K562 (cell line): ENCODE results near the gene BRD7. TPM values are rescaled to one million over a fixed set of nuclear protein-coding genes. Genes with fewer than 3 reads are reported as not detected.

Source experiments
- ATAC-seq: fragments of 200-7000 bp; cut with Tn5 transposase; 3 replicates; pipeline ENCODE4 v1.9.1; 2020; ENCODE audit warnings: moderate library complexity
- BruUV-seq: library from RNA; stranded (reverse); fragments of 400-500 nt; replicated peaks from 2 replicates; lab custom pipeline; 2021; lab: Mats Ljungman, UMichigan
- CTCF ChIA-PET: fragments of 300-600 bp; formaldehyde crosslinking; extraction: SDS; loops from one replicate; lab custom pipeline; 2021; ENCODE audit warnings: low intra/inter-chr PET ratio; lab: Yijun Ruan, JAX
- POLR2A ChIA-PET: fragments of 300-600, 350-650 bp; sonication (Branson Sonifier 250); formaldehyde crosslinking; extraction: SDS; loops from one replicate; lab custom pipeline; 2021; ENCODE audit warnings: antibody characterized with exemption, inconsistent platforms; lab: Yijun Ruan, JAX
- DNase-seq, 4 experiments: peaks; one replicate each; pipeline versions ENCODE4 v3.0.0 to v3.0.0-alpha.2; 2011 to 2018; ENCODE audit warnings: low spot score in 3 of 4, mixed read lengths in 3 of 4; ENCODE audit errors: extremely low read depth in 1 of 4
- FAIRE-seq: peaks from 2 replicates; lab custom pipeline; 2011; peaks lifted over from hg19 to GRCh38; lab: Jason Lieb, UNC
- H2AFZ ChIP-seq: 2 replicates; pipeline ENCODE4 v1.6.0; 2011; ENCODE audit warnings: low read depth, low read length, control low read depth, inconsistent platforms
- H3K27ac ChIP-seq: fragments of 200-600 bp; 3 replicates; pipeline ENCODE4 v1.8.0; 2011; ENCODE audit warnings: low read depth, mild to moderate bottlenecking, control low read depth, inconsistent platforms, low read length, moderate library complexity, mixed read lengths; ENCODE audit errors: extremely low read depth
- H3K27me3 ChIP-seq, 2 experiments: fragments of 300-600 bp in 1 of 2; 2 replicates in 1 of 2; 3 replicates in 1 of 2; pipeline versions ENCODE4 v1.6.0 to v1.8.0; 2011; ENCODE audit warnings: inconsistent platforms in 2 of 2, low read length in 2 of 2, mild to moderate bottlenecking in 1 of 2, mixed read lengths in 1 of 2, moderate library complexity in 1 of 2; ENCODE audit not compliant: control insufficient read depth in 2 of 2, insufficient read depth in 2 of 2
- H3K36me3 ChIP-seq: fragments of 300-600 bp; 3 replicates; pipeline ENCODE4 v1.8.0; 2011; ENCODE audit warnings: mild to moderate bottlenecking, low read length, inconsistent platforms; ENCODE audit not compliant: control insufficient read depth, insufficient read depth
- H3K4me1 ChIP-seq, 2 experiments: fragments of 200-600 bp in 1 of 2; replicated peaks in 1 of 2; 2 replicates in 1 of 2; 3 replicates in 1 of 2; pipeline versions ENCODE4 v1.5.1 to v1.8.0; 2011; ENCODE audit warnings: inconsistent platforms in 2 of 2, low read length in 2 of 2, mild to moderate bottlenecking in 1 of 2, mixed read lengths in 1 of 2, moderate library complexity in 1 of 2; ENCODE audit not compliant: control insufficient read depth in 2 of 2, insufficient read depth in 2 of 2
- H3K4me2 ChIP-seq: 2 replicates; pipeline ENCODE4 v1.6.1; 2011; ENCODE audit warnings: low read length, control low read depth, inconsistent platforms, mixed read lengths; ENCODE audit not compliant: insufficient read depth
- H3K4me3 ChIP-seq: fragments of 200-600 bp; sonication (generic), shearing (Covaris generic); 2 replicates; pipeline ENCODE4 v1.5.1; 2016; ENCODE audit warnings: control low read depth, inconsistent platforms
- H3K79me2 ChIP-seq: fragments of 200-600 bp; 3 replicates; pipeline ENCODE4 v1.8.0; 2011; ENCODE audit warnings: low read length, inconsistent platforms; ENCODE audit not compliant: control insufficient read depth, insufficient read depth
- H3K9ac ChIP-seq, 2 experiments: 2 replicates each; pipeline versions ENCODE4 v1.6.0 to v1.6.1; 2011; ENCODE audit warnings: low read depth in 2 of 2, low read length in 2 of 2, control low read depth in 1 of 2, inconsistent platforms in 1 of 2, mild to moderate bottlenecking in 1 of 2, mixed read lengths in 1 of 2; ENCODE audit not compliant: insufficient read depth in 1 of 2
- H3K9me1 ChIP-seq: one replicate; pipeline ENCODE4 v1.6.0; 2011; ENCODE audit warnings: inconsistent platforms, mild to moderate bottlenecking, low read length, moderate library complexity; ENCODE audit not compliant: control insufficient read depth, insufficient read depth
- H3K9me3 ChIP-seq: replicated peaks from 2 replicates; pipeline ENCODE4 v1.5.1; 2011; ENCODE audit warnings: low read depth, low read length, inconsistent platforms; ENCODE audit not compliant: control insufficient read depth, insufficient read depth
- H4K20me1 ChIP-seq: replicated peaks from 2 replicates; pipeline ENCODE4 v1.6.1; 2011; ENCODE audit warnings: low read length, inconsistent platforms, mixed read lengths; ENCODE audit not compliant: control insufficient read depth, insufficient read depth
- BRD9 ChIP-seq: fragments of 450-650 bp; IDR thresholded peaks from 2 replicates; pipeline ENCODE4 v1.6.1; 2018; ENCODE audit warnings: low read depth; ENCODE audit not compliant: partially characterized antibody
- KLF1 ChIP-seq: fragments of 450-650 bp; IDR thresholded peaks from 2 replicates; pipeline ENCODE4 v1.6.1; 2016; ENCODE audit warnings: missing genetic modification characterization, missing compliant biosample characterization
- NBN ChIP-seq: fragments of 450-650 bp; IDR thresholded peaks from 2 replicates; pipeline ENCODE4 v1.6.1; 2016; ENCODE audit warnings: low read depth, mild to moderate bottlenecking
- RBM34 ChIP-seq: fragments of 200-400 bp; formaldehyde crosslinking; IDR thresholded peaks from 2 replicates; pipeline ENCODE4 v1.6.1; 2018; ENCODE audit warnings: low read length, borderline replicate concordance; ENCODE audit not compliant: insufficient read depth
- STAT5B ChIP-seq: fragments of 250-450 bp; sonication (Bioruptor Pico); IDR thresholded peaks from 2 replicates; pipeline ENCODE4 v1.8.0; 2021; ENCODE audit warnings: mild to moderate bottlenecking, inconsistent platforms
- ZNF184 ChIP-seq: sonication (generic); formaldehyde crosslinking; IDR thresholded peaks from 2 replicates; pipeline ENCODE4 v1.5.0; 2020; ENCODE audit warnings: missing genetic modification reagents
- ZNF239 ChIP-seq: fragments of 250-450 bp; sonication (Bioruptor Pico); IDR thresholded peaks from 2 replicates; pipeline ENCODE4 v1.4.0; 2020; ENCODE audit warnings: mild to moderate bottlenecking
- ZNF695 ChIP-seq: fragments of 450-650 bp; formaldehyde crosslinking; IDR thresholded peaks from 2 replicates; pipeline ENCODE4 v1.4.0; 2020; ENCODE audit warnings: mild to moderate bottlenecking, moderate library complexity
- ZNF778 ChIP-seq: fragments of 450-650 bp; formaldehyde crosslinking; IDR thresholded peaks from 2 replicates; pipeline ENCODE4 v1.4.0; 2020; ENCODE audit warnings: mild to moderate bottlenecking, moderate library complexity
- ZSCAN32 ChIP-seq: fragments of 450-650 bp; formaldehyde crosslinking; IDR thresholded peaks from 2 replicates; pipeline ENCODE4 v1.4.0; 2020; ENCODE audit warnings: mild to moderate bottlenecking, moderate library complexity
- WGBS: fragments of 100-300 bp; shearing (Covaris generic); methylation state at CpG from one replicate; pipeline ENCODE4 v1.1.6; 2016; ENCODE audit warnings: low coverage, mixed read lengths; ENCODE audit not compliant: insufficient coverage; ENCODE audit errors: missing lambda C conversion rate; 5-methylcytosine and 5-hydroxymethylcytosine counted together
- in situ Hi-C: fragments of 300-500 bp; cut with MboI; formaldehyde crosslinking; loops from 4 replicates; pipeline ENCODE4 v1.15.0; 2018; ENCODE audit warnings: inconsistent platforms, mixed read lengths
- intact Hi-C: fragments of 100-400 bp; cut with micrococcal nuclease; formaldehyde crosslinking; loops from 2 replicates; pipeline ENCODE4 v1.14.2; 2022
- polyA plus RNA-seq, 8 experiments: library from polyadenylated mRNA; depleted of rRNA in 4 of 8; stranded (reverse) in 5 of 8; unstranded in 3 of 8; fragments of >200 nt; fragmentation: Nextera tagmentation in 2 of 8; fragmentation: Illumina TruSeq in 1 of 8; extraction: Ambion mirVana in 2 of 8; extraction: Trizol in 1 of 8; gene quantifications; 2 replicates each; pipeline versions ENCODE4 v1.2.1 to v1.2.3, GENCODE V29; 2011 to 2014; ENCODE audit warnings: inconsistent platforms in 1 of 8, missing spikeins in 1 of 8
- total RNA-seq, 7 experiments: library from RNA; depleted of rRNA in 6 of 7; stranded (reverse); fragments of >200 nt in 6 of 7; fragmentation: Illumina TruSeq in 2 of 7; extraction: Trizol in 2 of 7; gene quantifications; 2 replicates each; pipeline versions ENCODE4 v1.2.1 to v1.2.3, GENCODE V29; 2011 to 2021; ENCODE audit warnings: low replicate concordance in 1 of 7
- TF ChIP-seq, protein P1 (sequence below): sonication (generic); formaldehyde crosslinking; IDR thresholded peaks from 2 replicates; pipeline ENCODE4 v1.9.0; 2022; ENCODE audit warnings: mild to moderate bottlenecking, missing genetic modification reagents
- TF ChIP-seq, protein P2 (sequence below): fragments of 250-450 bp; sonication (Bioruptor Pico); IDR thresholded peaks from 2 replicates; pipeline ENCODE4 v1.8.0; 2022; ENCODE audit warnings: inconsistent platforms, mild to moderate bottlenecking, moderate library complexity, borderline replicate concordance
- TF ChIP-seq, protein P3 (sequence below): IDR thresholded peaks from 2 replicates; pipeline ENCODE4 v1.6.1; 2011; ENCODE audit warnings: borderline replicate concordance, low read depth, mild to moderate bottlenecking, moderate library complexity, low read length; ENCODE audit not compliant: insufficient read depth, poor library complexity, severe bottlenecking

The BRD7 gene
- total and polyA plus RNA-seq, 9 of the 15 experiments (the other 6 are each of a cell fraction or from before 2014, with no cell fraction given) = 20.6 to 101 (median 68.7) TPM

DNA sequence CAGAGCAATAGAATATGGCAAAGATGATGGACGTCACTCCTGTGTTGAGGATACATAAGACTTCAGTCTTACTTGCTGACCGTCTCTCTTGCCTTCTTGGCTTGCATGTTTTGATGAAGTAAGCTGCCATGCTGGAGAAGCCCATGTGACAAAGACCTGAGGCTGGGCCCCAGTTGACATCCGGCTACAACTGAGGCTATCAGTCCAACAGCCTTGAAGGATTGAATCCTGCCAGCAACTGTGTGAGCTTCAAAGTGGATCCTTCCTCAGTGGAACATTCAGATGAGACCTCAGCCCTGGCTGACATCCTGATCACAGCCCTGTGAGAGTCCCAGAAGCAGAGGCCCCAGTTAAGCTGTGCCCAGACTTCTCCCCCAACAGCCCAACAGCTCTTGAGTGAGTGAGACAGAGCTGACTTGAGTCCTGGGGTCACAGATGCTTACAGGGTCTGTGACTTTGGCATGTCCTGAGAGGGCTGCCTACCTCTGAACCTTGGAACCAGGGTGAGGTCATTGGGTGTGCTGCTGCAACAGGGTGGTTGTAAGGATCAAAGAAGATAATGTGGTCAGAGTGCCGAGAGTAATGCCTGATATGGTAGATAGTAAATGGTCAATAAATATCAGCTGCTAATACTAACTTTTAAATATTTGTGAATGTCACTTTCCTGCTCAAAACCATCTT is 2.4 kb upstream of the BRD7 start:
- Histone ChIP-seq H3K9me3 (no peaks in the 10 kb centered on the region; the same call in 1 of the 2 replicates), H3K27ac (no peak overlapping the region), H3K27me3 (peaks cover 4 to 24% of the 10 kb centered on the region in 2 experiments; a peak in 3 of 5 replicates), H2AFZ (no peak overlapping the region), H3K9ac (no peak overlapping the region), H3K79me2 (peaks cover 23% of the 10 kb centered on the region), H3K36me3 (peaks cover 13% of the 10 kb centered on the region; the same call in 1 of the 3 replicates), H3K9me1 (no peaks in the 10 kb centered on the region), H3K4me3 (no peak overlapping the region), H4K20me1 (no peaks in the 10 kb centered on the region; the same call in 1 of the 2 replicates), H3K4me1 (peaks cover 12 to 15% of the 10 kb centered on the region in 2 experiments), H3K4me2 (no peak overlapping the region)
- in situ Hi-C loops = loop anchor here (10.0 kb wide), 2 partner anchors 294 to 444 kb away; no protein-coding TSS in a partner anchor
- no peak for DNase-seq
- POLR2A ChIA-PET = interaction anchor here (1.2 kb wide), 1 partner anchor 123 kb away, joined by 3 read pairs; no protein-coding TSS in a partner anchor
- CTCF ChIA-PET = no interaction called here
- intact Hi-C loops = loop anchor here (5.0 kb wide), 1 partner anchor 436 kb away; no protein-coding TSS in a partner anchor
- 28% methylated on average over 4 of the region's 4 CpGs for WGBS
- TF ChIP-seq RBM34 (no peak), ZSCAN32 (CRISPR knock-in tag) (no peak), BRD9 (no peak), STAT5B (CRISPR knock-in tag) (no peak), ZNF239 (CRISPR knock-in tag) (no peak), ZNF778 (no peak), NBN (no peak), KLF1 (tag) (no peak), ZNF184 (no peak), ZNF695 (CRISPR knock-in tag) (no peak)
- TF ChIP-seq, protein P1, sequence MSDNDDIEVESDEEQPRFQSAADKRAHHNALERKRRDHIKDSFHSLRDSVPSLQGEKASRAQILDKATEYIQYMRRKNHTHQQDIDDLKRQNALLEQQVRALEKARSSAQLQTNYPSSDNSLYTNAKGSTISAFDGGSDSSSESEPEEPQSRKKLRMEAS (CRISPR knock-in tag) = no peak
- TF ChIP-seq, protein P2, sequence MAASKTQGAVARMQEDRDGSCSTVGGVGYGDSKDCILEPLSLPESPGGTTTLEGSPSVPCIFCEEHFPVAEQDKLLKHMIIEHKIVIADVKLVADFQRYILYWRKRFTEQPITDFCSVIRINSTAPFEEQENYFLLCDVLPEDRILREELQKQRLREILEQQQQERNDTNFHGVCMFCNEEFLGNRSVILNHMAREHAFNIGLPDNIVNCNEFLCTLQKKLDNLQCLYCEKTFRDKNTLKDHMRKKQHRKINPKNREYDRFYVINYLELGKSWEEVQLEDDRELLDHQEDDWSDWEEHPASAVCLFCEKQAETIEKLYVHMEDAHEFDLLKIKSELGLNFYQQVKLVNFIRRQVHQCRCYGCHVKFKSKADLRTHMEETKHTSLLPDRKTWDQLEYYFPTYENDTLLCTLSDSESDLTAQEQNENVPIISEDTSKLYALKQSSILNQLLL (CRISPR knock-in tag) = no peak
- TF ChIP-seq, protein P3, sequence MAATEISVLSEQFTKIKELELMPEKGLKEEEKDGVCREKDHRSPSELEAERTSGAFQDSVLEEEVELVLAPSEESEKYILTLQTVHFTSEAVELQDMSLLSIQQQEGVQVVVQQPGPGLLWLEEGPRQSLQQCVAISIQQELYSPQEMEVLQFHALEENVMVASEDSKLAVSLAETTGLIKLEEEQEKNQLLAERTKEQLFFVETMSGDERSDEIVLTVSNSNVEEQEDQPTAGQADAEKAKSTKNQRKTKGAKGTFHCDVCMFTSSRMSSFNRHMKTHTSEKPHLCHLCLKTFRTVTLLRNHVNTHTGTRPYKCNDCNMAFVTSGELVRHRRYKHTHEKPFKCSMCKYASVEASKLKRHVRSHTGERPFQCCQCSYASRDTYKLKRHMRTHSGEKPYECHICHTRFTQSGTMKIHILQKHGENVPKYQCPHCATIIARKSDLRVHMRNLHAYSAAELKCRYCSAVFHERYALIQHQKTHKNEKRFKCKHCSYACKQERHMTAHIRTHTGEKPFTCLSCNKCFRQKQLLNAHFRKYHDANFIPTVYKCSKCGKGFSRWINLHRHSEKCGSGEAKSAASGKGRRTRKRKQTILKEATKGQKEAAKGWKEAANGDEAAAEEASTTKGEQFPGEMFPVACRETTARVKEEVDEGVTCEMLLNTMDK = no peak
- FAIRE-seq = no peak
- no TSS peak for BruUV-seq
- ATAC-seq = no peak
